Stimulated activated effector memory CD8-positive, alpha-beta T cell treated with anti-CD3 and anti-CD28 coated beads, Interleukin-12 subunit alpha, Interleukin-12 subunit beta, amount 100 ng/mL, for 72 hours (primary cell): Measurements from ENCODE around the gene PPP1R27.
A peak's percentile ranks its signal among the peaks of the same experiment; 100 is the strongest.

Source experiments
- ATAC-seq: fragments of 150-1000 bp; cut with Tn5 transposase; 2 replicates; pipeline ENCODE4 v1.10.0; 2021
- DNase-seq, 2 donors: peaks; one replicate each; pipeline ENCODE4 v3.0.0; 2021 to 2022; ENCODE audit warnings: low spot score in 2 of 2
- H3K27ac Mint-ChIP-seq: one replicate; pipeline ENCODE4 v1.8.0; 2022; ENCODE audit warnings: mild to moderate bottlenecking, mixed read lengths
- H3K36me3 Mint-ChIP-seq: one replicate; pipeline ENCODE4 v1.8.0; 2022; ENCODE audit warnings: mild to moderate bottlenecking, mixed read lengths
- H3K4me1 Mint-ChIP-seq: one replicate; pipeline ENCODE4 v1.8.0; 2022; ENCODE audit warnings: mixed read lengths
- H3K4me3 Mint-ChIP-seq: one replicate; pipeline ENCODE4 v1.8.0; 2022; ENCODE audit warnings: mild to moderate bottlenecking, mixed read lengths
- H3K9me3 Mint-ChIP-seq: one replicate; pipeline ENCODE4 v1.8.0; 2022; ENCODE audit warnings: mixed read lengths

The PPP1R27 gene

DNA sequence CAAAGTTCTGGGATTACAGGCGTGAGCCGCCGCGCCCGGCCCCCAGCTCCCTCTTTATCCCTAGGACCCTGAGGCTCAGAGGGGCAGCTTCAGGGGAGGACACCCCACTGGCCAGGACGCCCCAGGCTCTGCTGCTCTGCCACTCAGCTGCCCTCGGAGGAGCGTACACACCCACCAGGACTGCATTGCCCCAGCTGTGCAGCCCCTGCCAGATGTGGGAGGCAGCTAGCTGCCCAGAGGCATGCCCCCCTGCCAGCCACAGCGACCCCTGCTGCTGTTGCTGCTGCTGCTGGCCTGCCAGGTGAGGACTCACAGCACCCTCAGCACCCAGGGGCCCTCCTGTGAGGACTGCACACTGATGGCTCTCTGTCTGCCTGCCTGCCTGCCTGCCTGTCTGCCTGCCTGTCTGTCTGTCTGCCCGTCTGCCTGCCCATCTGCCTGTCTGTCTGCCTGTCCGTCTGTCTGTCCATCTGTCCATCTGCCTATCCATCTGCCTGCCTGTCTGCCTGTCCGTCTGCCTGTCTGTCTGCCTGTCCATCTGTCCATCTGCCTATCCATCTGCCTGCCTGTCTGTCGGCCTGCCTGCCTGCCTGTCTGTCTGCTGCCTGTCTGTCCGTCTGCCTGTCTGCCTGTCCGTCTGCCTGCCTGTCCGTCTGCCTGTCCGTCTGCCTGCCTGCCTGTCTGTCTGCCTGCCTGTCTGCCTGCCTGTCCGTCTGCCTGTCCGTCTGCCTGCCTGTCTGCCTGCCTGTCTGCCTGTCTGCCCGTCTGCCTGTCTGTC, 25.9 kb downstream of the PPP1R27 start:
- ATAC-seq, result peak; percentile 35
- H3K4me1 Mint-ChIP-seq, result peaks cover 7% of the 10 kb centered on the region
- peak overlapping the region; percentile 64 for H3K27ac Mint-ChIP-seq

DNA sequence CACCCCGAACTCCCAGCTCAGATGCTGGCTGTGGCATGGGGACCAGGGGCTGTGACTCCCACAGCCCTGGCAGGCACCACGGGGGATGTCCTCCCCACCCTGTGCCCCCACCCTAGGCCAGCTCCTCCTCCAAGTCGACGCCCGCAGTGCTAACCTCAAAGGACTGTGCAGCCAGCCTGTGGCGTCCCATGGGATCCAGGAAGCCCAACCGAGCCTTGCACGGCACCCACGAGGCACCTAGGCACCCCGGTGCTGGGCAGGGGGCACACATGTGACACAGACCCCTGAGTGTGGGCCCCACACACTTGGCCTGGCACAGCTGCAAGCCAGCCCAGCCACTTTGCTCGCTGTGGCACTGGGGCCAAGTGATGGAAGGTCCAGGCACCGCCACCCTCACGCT, 27.0 kb downstream of the PPP1R27 start:
- DNase-seq (no peak), ATAC-seq (no peak)
- Mint-ChIP-seq H3K4me1 (peaks cover 7% of the 10 kb centered on the region), H3K4me3 (no peak overlapping the region), H3K36me3 (no peaks in the 10 kb centered on the region), H3K27ac (no peak overlapping the region), H3K9me3 (no peaks in the 10 kb centered on the region)

More for the DNA sequence above, 25.9 kb downstream of the PPP1R27 start:
- DNase-seq, result no peak
- H3K9me3 Mint-ChIP-seq, result no peaks in the 10 kb centered on the region
- no peaks in the 10 kb centered on the region for H3K36me3 Mint-ChIP-seq
- H3K4me3 Mint-ChIP-seq, result no peak overlapping the region

DNA sequence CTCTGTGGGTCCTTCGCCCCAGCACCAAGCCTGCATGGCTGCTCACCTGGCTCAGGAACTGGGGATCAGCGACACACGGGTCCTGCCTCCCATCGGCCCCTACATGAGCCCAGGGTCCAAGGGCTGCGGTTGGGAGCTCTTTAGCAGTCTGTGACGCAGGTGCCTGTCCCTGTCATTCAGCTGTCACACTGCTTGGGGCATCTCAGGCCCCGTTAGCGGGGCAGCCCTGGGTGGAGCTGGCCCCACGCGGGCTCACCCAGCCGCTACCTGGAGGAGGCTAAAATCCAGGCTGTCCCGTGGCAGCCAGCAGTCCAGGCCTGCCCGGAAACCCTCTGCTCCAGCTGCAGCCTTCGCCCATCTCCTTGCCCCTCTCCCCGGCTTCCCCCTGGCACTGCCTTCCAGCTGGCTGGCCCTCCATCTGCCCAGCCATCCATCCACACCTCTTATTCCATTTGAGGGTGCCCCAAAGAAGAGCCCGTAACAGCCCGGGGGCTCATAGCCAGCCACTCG, 27.6 kb downstream of the PPP1R27 start:
- ATAC-seq, result no peak
- DNase-seq, result no peak
- Mint-ChIP-seq H3K4me3 (no peak overlapping the region), H3K36me3 (no peaks in the 10 kb centered on the region), H3K27ac (no peak overlapping the region), H3K9me3 (no peaks in the 10 kb centered on the region), H3K4me1 (peaks cover 12% of the 10 kb centered on the region)

DNA sequence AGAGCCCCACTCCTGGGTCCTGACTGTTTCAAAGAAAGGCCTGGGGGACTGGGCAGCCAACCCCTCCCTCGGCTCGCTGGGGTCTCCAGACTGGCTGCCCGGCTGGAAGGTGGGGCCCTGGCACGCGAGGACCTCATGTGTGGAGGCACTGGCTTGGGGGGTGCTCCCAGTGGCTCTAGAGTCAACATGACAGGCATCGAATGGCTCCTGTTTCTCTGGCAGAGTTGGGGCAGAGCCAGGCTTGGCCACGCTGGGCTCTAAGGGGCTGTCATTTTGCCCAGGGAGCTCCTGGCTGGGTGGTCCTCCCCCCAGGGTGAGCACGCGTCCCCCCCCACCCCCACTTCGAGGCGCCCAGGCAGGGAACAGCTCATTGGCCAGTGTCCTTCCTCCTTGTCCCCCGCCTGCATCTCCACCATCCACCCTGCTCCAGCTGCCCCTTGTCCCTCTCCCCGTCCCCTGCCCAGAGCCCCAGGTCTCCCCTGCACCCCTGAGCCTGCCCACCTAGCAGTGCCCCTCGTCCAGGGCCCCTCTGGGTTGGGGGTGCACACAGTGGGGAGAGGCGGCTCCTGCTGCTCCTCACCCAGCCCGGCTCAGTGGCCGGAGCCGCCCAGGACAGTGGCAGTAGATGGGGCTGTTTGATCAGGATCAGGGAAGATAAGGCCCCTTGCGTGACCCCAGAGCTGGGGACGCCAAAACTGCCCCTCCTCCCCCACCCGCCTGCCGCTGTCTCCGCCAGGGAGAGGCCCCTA, 28.2 kb downstream of the PPP1R27 start:
- H3K4me3 Mint-ChIP-seq, result no peak overlapping the region
- no peak overlapping the region for H3K27ac Mint-ChIP-seq
- ATAC-seq (no peak), DNase-seq (no peak)
- peaks cover 14% of the 10 kb centered on the region for H3K4me1 Mint-ChIP-seq
- no peaks in the 10 kb centered on the region for H3K9me3 Mint-ChIP-seq
- H3K36me3 Mint-ChIP-seq, result no peaks in the 10 kb centered on the region

DNA sequence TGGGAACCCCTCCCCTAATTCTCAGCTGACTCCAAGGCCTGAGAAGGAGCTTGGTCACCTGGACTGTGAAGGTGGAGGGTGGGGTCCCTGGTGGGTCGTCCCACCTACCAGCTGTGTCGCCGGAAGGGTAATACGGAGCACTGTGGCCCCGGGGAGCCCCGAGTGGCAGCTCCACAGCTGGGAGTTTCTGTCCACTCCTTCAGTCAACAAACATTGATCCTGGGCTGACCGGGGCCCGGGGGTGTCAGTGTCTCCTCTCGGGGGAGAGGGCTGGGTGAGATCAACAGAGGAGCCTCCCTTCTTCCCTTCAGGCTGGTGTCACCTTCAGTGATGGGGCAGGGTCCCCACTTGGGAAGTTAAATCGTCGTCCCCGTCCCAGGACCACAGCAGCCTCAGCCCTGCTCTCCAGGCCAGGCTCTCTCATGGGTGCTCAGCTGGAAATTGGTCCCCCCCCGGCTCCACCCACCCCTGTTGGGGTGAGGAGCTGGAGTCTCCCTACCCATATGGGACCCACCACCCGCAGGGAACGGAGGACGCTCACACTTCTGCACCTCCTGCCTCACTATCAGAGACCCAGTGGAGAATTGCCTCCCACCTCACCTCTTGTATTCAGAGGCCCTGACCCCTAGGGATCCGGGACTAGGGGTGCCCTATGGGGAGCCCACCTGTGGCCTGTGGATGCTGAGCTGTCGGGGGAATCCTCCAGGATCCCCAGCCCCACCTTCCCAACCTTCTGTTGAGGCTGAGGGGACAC, 29.0 kb downstream of the PPP1R27 start:
- Mint-ChIP-seq H3K27ac (no peak overlapping the region), H3K4me1 (peaks cover 14% of the 10 kb centered on the region), H3K4me3 (no peak overlapping the region), H3K36me3 (no peaks in the 10 kb centered on the region), H3K9me3 (no peaks in the 10 kb centered on the region)
- ATAC-seq (no peak), DNase-seq (no peak)

DNA sequence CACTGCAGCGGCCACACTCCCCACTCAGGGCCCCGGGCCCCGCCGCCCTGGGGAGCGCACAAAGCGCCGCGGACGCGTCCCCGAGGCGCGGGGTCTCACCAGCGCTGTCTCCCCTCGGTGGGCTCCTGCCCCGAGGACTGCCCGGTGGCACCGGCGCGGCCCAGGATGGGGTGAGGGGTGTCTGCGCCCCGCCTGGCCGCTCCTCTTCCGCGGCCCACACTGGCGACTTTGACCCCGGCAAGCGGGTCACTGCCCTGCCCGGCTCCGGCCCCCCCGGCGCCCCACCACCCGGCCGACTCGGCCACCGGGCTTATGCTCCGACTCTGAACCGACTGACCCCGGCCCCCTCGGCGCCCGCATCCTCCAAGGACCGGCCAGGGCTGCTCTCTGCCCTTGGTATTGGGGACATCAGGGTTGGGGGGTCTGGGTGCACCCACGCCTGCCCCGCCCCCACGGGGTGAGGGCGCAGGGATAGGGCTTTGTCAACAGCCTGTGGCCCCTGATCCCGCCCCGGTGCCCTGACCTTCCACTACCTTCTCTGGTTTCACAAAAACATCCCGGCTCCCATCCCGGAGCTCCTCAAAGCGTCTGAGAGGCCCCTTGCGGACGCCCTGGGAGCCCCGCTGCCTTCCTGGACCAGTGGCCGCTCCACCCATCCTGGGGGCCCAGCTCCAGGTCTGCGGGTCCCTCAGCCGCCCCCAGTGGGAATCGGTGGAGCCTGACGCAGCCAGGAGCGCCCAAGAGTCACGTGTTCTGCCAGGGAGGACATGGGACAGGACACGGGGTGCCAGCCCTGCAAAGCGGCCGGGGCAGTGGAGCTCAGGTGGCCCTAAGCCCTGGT, 30.1 kb downstream of the PPP1R27 start:
- Mint-ChIP-seq H3K27ac (no peak overlapping the region), H3K4me1 (peaks cover 13% of the 10 kb centered on the region), H3K36me3 (no peaks in the 10 kb centered on the region), H3K9me3 (no peaks in the 10 kb centered on the region), H3K4me3 (no peak overlapping the region)
- ATAC-seq (no peak), DNase-seq (no peak)

DNA sequence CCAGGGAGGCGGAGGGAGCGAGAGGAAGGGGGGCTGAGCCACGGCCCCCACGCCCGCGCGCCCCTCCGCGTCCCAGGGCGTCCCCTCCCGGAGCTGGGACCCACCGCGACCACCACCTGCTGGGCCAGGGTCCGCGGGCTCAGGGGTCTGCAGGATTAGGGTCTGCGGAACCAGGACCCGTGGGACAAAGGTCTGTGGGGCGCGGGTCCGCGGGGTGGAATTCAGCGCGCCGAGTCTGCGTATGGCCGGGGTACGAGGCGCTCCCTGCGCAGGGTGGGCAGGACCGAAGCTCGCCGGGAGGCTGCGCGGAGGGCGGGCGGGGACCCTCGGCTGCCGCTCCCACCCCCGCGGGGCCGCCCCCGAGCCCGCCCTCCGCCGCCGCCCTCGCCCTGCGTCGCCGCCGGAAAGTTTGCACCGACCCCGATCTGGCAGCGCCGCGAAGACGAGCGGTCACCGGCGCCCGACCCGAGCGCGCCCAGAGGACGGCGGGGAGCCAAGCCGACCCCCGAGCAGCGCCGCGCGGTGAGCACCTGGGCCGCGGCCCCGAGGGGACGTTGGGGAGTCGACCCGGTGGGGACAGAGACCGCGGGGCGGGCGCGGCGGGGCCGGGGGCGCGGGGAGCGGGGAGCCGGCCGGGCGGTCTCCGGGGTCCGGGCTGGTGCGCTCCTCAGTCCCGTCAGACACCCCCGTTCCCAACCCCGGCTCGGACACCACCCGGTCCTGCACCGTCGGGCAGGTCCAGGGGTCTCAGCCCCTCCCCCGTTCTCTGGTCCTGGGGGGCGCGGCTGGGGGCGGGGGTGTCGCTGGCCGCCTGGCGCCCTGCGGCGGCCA, 30.9 kb downstream of the PPP1R27 start, which contains the start of gene GCGR:
Gene GCGR (plus strand): TSS at position 423 of the 831 bp plus-strand sequence. CDS start 4,869 bp downstream, outside the sequence.
- Mint-ChIP-seq H3K4me1 (peaks cover 7% of the 10 kb centered on the region), H3K27ac (no peak within 1 kb of the TSS), H3K36me3 (no peaks in the 10 kb centered on the region), H3K4me3 (no peak within 1 kb of the TSS), H3K9me3 (no peaks in the 10 kb centered on the region)
- ATAC-seq (no peak), DNase-seq (no peak)

DNA sequence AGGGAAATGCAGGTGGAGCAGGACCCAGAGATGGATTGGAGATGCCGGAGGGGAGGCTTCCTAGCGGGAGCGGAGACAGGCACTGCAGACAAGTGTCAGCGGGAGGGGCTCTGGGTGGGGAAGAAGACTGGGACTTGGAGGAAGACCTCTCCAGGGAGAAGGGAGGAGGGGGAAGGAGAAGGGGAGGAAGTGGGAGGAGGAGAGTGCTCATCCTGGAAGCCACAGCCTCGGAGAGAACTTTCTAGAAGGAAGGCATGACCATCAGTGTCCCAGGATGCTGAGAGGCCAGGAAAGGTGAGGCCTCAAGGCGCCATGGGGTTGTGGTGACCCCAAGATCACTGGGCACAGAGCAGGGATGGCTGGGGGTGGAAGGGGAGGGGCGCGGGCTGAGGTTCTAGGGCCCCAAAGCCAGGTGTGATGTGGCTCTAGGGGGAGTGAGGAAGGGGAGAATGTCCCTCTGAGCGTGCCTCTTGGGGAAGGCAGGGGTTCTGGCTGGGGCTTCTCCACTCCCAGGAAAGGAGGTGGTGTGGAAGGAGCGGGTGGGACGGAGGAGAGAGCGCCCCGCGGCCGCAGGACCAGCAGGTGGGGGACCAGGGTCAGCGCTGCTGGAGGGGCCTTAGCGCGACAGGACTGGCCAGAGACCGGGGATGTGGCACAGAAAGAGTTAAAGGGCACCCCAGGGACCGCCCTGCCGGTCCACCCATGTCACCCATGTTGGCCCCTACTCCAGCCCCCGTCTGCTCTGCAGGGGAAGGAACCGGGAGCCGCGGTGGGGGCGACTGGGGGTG, 31.8 kb downstream of the PPP1R27 start:
- no peaks in the 10 kb centered on the region for H3K9me3 Mint-ChIP-seq
- DNase-seq (no peak), ATAC-seq (no peak)
- H3K36me3 Mint-ChIP-seq, result no peaks in the 10 kb centered on the region
- H3K4me3 Mint-ChIP-seq, result no peak overlapping the region
- H3K27ac Mint-ChIP-seq, result no peak overlapping the region
- peaks cover 7% of the 10 kb centered on the region for H3K4me1 Mint-ChIP-seq

DNA sequence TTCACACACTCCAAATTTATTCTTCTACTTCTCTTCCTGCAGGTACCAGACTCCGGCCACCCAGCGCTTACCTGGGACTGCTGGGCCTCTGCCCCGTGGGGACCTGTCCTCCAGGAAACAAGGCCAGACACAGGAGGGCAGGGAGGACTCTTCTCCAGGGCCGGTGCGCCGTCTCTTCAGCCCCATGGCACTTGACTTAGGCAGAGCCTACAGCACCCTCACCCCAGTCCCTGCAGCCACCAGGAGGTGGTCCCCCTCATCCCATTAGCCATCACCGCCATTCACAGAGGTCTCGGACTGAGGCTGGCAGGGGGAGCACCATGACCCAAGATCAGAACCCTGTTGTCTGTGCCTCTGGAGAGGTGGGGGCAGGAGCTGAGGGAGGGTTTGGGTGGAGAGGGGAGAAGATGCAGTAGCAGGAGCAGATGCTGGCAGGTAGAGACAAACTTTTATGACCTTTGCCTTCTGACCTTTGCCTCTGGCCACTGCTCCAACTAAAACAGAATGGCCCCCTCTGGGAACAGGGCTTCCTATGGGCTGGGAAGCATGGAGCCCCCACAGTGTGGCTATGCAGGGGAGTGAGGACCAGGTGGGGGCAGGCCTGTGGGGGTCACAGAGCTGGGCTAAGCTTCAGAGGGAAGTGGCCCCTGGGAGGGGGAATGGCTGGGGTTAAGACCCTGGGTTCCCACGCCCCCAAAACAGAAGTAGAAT, 32.6 kb downstream of the PPP1R27 start:
- no peaks in the 10 kb centered on the region for H3K36me3 Mint-ChIP-seq
- H3K4me1 Mint-ChIP-seq, result peaks cover 7% of the 10 kb centered on the region
- ATAC-seq (no peak), DNase-seq (no peak)
- H3K9me3 Mint-ChIP-seq, result no peaks in the 10 kb centered on the region
- no peak overlapping the region for H3K27ac Mint-ChIP-seq
- H3K4me3 Mint-ChIP-seq, result no peak overlapping the region

DNA sequence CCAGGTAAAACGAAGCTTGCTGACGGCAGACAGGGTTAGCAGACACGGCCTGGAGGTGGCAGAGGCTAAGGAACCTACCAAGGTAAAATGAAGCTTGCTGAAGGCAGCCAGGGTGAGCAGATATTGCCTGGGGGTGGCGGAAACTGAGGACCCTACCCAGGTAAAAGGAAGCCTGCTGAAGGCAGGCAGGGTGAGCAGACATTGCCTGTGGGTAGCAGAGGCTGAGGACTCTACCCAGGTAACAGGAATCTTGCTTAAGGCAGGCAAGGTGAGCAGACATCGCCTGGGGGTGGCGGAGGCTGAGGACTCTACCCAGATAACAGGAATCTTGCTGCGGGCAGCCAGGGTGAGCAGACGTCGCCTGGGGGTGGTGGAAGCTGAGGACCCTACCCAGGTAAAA, 33.5 kb downstream of the PPP1R27 start:
- H3K9me3 Mint-ChIP-seq, result no peaks in the 10 kb centered on the region
- H3K4me3 Mint-ChIP-seq, result no peak overlapping the region

DNA sequence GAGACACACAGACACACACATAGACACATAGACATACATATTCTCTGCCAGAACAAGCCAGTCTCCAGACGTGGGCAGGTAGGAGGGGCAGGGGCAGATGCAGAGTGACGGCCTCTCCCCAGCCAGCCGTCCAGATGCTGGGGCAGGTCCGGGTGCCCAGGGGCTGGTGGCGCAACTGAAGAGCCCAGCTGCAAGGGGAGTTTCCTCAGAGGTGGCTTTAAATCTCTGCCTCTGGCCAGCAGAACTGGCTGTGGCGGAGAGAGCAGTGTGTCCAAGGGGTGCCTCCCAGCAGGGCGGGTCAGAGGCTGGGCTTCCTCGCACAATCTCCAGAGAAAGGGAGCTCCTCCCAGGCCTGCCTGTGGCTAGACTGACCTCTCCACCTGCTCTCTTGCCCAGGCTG, 40.3 kb downstream of the PPP1R27 start:
- ATAC-seq (peak; percentile 13), DNase-seq (no peak)
- Mint-ChIP-seq H3K27ac (no peak overlapping the region), H3K4me1 (no peaks in the 10 kb centered on the region), H3K36me3 (no peaks in the 10 kb centered on the region), H3K9me3 (no peaks in the 10 kb centered on the region), H3K4me3 (no peak overlapping the region)

More for the DNA sequence above, 33.5 kb downstream of the PPP1R27 start:
- Mint-ChIP-seq H3K4me1 (peaks cover 7% of the 10 kb centered on the region), H3K36me3 (no peaks in the 10 kb centered on the region), H3K27ac (no peak overlapping the region)
- ATAC-seq (no peak), DNase-seq (no peak)

DNA sequence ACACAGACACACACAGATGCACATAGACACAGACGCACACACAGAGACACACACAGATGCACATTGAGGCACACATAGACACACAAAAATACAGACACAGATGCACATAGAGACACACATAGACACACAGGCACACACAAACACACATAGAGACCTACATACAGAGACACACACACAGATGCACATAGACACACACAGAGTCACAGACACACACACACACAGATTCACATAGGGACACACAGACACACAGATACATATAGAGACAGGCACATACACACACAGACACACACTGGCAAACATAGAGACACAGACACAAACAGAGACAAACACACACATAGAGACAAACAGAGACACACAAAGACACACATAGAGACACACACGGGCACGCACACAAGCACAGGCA, 40.8 kb downstream of the PPP1R27 start:
- H3K9me3 Mint-ChIP-seq, result no peaks in the 10 kb centered on the region
- no peak overlapping the region for H3K4me3 Mint-ChIP-seq
- no peak overlapping the region for H3K27ac Mint-ChIP-seq
- no peak for ATAC-seq
- H3K36me3 Mint-ChIP-seq, result no peaks in the 10 kb centered on the region
- DNase-seq, result no peak
- no peaks in the 10 kb centered on the region for H3K4me1 Mint-ChIP-seq
